Activated B cell treated with CpG ODN at 0.5 μM for 24 hours (primary cell): ENCODE measurements around the gene RIPOR2. TPM values are rescaled to one million over a fixed set of nuclear protein-coding genes. Genes with fewer than 3 reads are reported as not detected.
A peak's percentile ranks its signal among the peaks of the same experiment; 100 is the strongest.

Source experiments
- ATAC-seq: fragments of 200-7000 bp; cut with Tn5 transposase; one replicate; pipeline ENCODE4 v1.10.0; 2021; ENCODE audit warnings: low read depth, mild to moderate bottlenecking, moderate library complexity
- CTCF ChIA-PET: fragments of 350-600 bp; sonication (Branson Sonifier 250); formaldehyde crosslinking; loops from one replicate; lab custom pipeline; 2021; ENCODE audit warnings: antibody characterized with exemption; lab: Charles Lee
- POLR2A ChIA-PET: fragments of 350-600 bp; sonication (Branson Sonifier 250); formaldehyde crosslinking; loops from one replicate; lab custom pipeline; 2021; ENCODE audit warnings: antibody characterized with exemption; lab: Charles Lee
- DNase-seq: peaks from one replicate; pipeline ENCODE4 v3.0.0; 2022
- H3K27ac Mint-ChIP-seq: one replicate; pipeline ENCODE4 v1.8.0; 2020; ENCODE audit warnings: mixed read lengths
- H3K27me3 Mint-ChIP-seq: one replicate; pipeline ENCODE4 v1.8.0; 2021; ENCODE audit warnings: mixed read lengths
- H3K36me3 Mint-ChIP-seq: one replicate; pipeline ENCODE4 v1.8.0; 2021; ENCODE audit warnings: low read depth, mixed read lengths
- H3K4me1 Mint-ChIP-seq: one replicate; pipeline ENCODE4 v1.8.0; 2021; ENCODE audit warnings: mixed read lengths
- H3K4me3 Mint-ChIP-seq: one replicate; pipeline ENCODE4 v1.8.0; 2020; ENCODE audit warnings: mild to moderate bottlenecking, mixed read lengths
- H3K9me3 Mint-ChIP-seq: one replicate; pipeline ENCODE4 v1.8.0; 2020; ENCODE audit warnings: mixed read lengths
- CTCF ChIP-seq: fragments of 200-600 bp; IDR thresholded peaks from one replicate; pipeline ENCODE4 v1.8.0; 2022; ENCODE audit warnings: antibody characterized with exemption, mild to moderate bottlenecking
- intact Hi-C: fragments of 100-400 bp; cut with micrococcal nuclease; formaldehyde crosslinking; loops from one replicate; pipeline ENCODE4 v1.15.1; 2024
- total RNA-seq: library from RNA; stranded (reverse); gene quantifications from 2 replicates; pipeline ENCODE4 v1.2.3, GENCODE V29; 2022

The RIPOR2 gene
- total RNA-seq, 1 donor from 2014 or later: 302 TPM

GRCh38 chr6:24859132-24859531 lies 76.6 kb downstream of the RIPOR2 start:
- H3K9me3 Mint-ChIP-seq: no peaks in the 10 kb centered on the region
- no peak for DNase-seq
- intact Hi-C loops: loop anchor here (2.0 kb wide), 1 partner anchor 24 kb away; no protein-coding TSS in a partner anchor
- no peaks in the 10 kb centered on the region for H3K27me3 Mint-ChIP-seq
- no peak for ATAC-seq
- TF ChIP-seq CTCF: no peak
- ChIA-PET POLR2A (interaction anchor here (1.1 to 2.7 kb wide), 5 partner anchors 52 to 159 kb away, joined by 3 to 16 read pairs (median 5); partner anchors contain the start of gene RIPOR2), CTCF (interaction anchor here (1.2 to 4.7 kb wide), 4 partner anchors 75 to 212 kb away, joined by 3 to 98 read pairs (median 78); no protein-coding TSS in a partner anchor)
- peaks cover 93% of the 10 kb centered on the region for H3K36me3 Mint-ChIP-seq
- H3K4me1 Mint-ChIP-seq: peaks cover 89% of the 10 kb centered on the region
- peak overlapping the region; percentile 92 for H3K27ac Mint-ChIP-seq
- peak overlapping the region; percentile 50 for H3K4me3 Mint-ChIP-seq

GRCh38 chr6:24858177-24858653 lies 77.5 kb downstream of the RIPOR2 start:
- H3K4me3 Mint-ChIP-seq: peak overlapping the region; percentile 50
- ChIA-PET POLR2A (interaction anchor here (1.0 to 2.7 kb wide), 8 partner anchors 17 to 160 kb away, joined by 3 to 16 read pairs (median 4); partner anchors contain the start of gene RIPOR2), CTCF (interaction anchor here (0.8 to 4.7 kb wide), 10 partner anchors 22 to 213 kb away, joined by 3 to 98 read pairs (median 8); partner anchors contain the start of gene RIPOR2)
- H3K27me3 Mint-ChIP-seq: no peaks in the 10 kb centered on the region
- peaks cover 93% of the 10 kb centered on the region for H3K36me3 Mint-ChIP-seq
- intact Hi-C loops: loop anchor here (1.0 to 2.0 kb wide), 3 partner anchors 25 to 75 kb away; no protein-coding TSS in a partner anchor
- no peaks in the 10 kb centered on the region for H3K9me3 Mint-ChIP-seq
- peak; percentile 34 for DNase-seq
- H3K27ac Mint-ChIP-seq: peak overlapping the region; percentile 92
- ATAC-seq: peak; percentile 68
- peaks cover 85% of the 10 kb centered on the region for H3K4me1 Mint-ChIP-seq
- no peak for TF ChIP-seq CTCF

GRCh38 chr6:24856901-24857670 lies 78.7 kb downstream of the RIPOR2 start:
- Mint-ChIP-seq H3K27ac (peak overlapping the region; percentile 92), H3K36me3 (peaks cover 90% of the 10 kb centered on the region), H3K9me3 (no peaks in the 10 kb centered on the region), H3K27me3 (no peaks in the 10 kb centered on the region), H3K4me3 (peak overlapping the region; percentile 9), H3K4me1 (peaks cover 77% of the 10 kb centered on the region)
- no peak for ATAC-seq
- ChIA-PET CTCF (interaction anchor here (0.6 to 4.7 kb wide), 17 partner anchors 10 to 218 kb away, joined by 3 to 98 read pairs (median 7); partner anchors contain the start of gene RIPOR2), POLR2A (interaction anchor here (0.8 to 2.7 kb wide), 10 partner anchors 9 to 214 kb away, joined by 3 to 16 read pairs (median 4); partner anchors contain the start of gene RIPOR2)
- intact Hi-C loops: loop anchor here (1.0 to 2.0 kb wide), 5 partner anchors 135 to 213 kb away; no protein-coding TSS in a partner anchor
- no peak for DNase-seq
- no peak for TF ChIP-seq CTCF

GRCh38 chr6:24856246-24856599 lies 79.5 kb downstream of the RIPOR2 start:
- Mint-ChIP-seq H3K9me3 (no peaks in the 10 kb centered on the region), H3K4me3 (no peak overlapping the region), H3K27me3 (no peaks in the 10 kb centered on the region), H3K27ac (peak overlapping the region; percentile 92), H3K4me1 (peaks cover 69% of the 10 kb centered on the region), H3K36me3 (peaks cover 88% of the 10 kb centered on the region)
- intact Hi-C loops: loop anchor here (1.0 to 2.0 kb wide), 5 partner anchors 136 to 214 kb away; no protein-coding TSS in a partner anchor
- POLR2A ChIA-PET: interaction anchor here (0.6 to 2.2 kb wide), 10 partner anchors 10 to 215 kb away, joined by 3 to 8 read pairs (median 5); no protein-coding TSS in a partner anchor
- DNase-seq (no peak), ATAC-seq (no peak)
- CTCF ChIA-PET: interaction anchor here (0.6 to 4.7 kb wide), 40 partner anchors 9 to 275 kb away, joined by 3 to 98 read pairs (median 4); partner anchors contain the start of gene RIPOR2
- TF ChIP-seq CTCF: no peak
